Endothelial cell of umbilical vein (primary cell): ENCODE results near the gene PAGE2B. TPM values are rescaled to one million over a fixed set of nuclear protein-coding genes. Genes with fewer than 3 reads are reported as not detected.

ENCODE experiments used
- BruUV-seq: library from RNA; stranded (reverse); fragments of 400-500 nt; replicated peaks from 2 replicates; lab custom pipeline; 2021; lab: Mats Ljungman, UMichigan
- CTCF ChIA-PET: fragments of 300-600, 350-600 bp; sonication (Branson Sonifier 250); formaldehyde crosslinking; loops from one replicate; lab custom pipeline; 2021; ENCODE audit warnings: antibody characterized with exemption, inconsistent platforms; lab: Charles Lee
- POLR2A ChIA-PET: fragments of 300-600, 350-600 bp; sonication (Branson Sonifier 250); formaldehyde crosslinking; loops from one replicate; lab custom pipeline; 2021; ENCODE audit warnings: antibody characterized with exemption, inconsistent platforms; lab: Charles Lee
- DNase-seq: peaks from one replicate; pipeline ENCODE4 v3.0.0-alpha.2; 2011; ENCODE audit warnings: low read depth, low spot score
- FAIRE-seq: peaks from 2 replicates; lab custom pipeline; 2011; peaks lifted over from hg19 to GRCh38; lab: Jason Lieb, UNC
- H2AFZ ChIP-seq: 2 replicates; pipeline ENCODE4 v1.6.0; 2012; ENCODE audit warnings: low read depth, low read length, control low read depth, inconsistent platforms
- H3K27ac ChIP-seq: 2 replicates; pipeline ENCODE4 v1.5.1; 2011; ENCODE audit warnings: low read depth, mild to moderate bottlenecking, control low read depth, low read length, moderate library complexity; ENCODE audit not compliant: insufficient read depth
- H3K27me3 ChIP-seq, 2 experiments: 2 replicates each; pipeline versions ENCODE4 v1.6.0 to v1.6.1; 2011; ENCODE audit warnings: low read length in 2 of 2, mixed read lengths in 1 of 2; ENCODE audit not compliant: control insufficient read depth in 2 of 2, insufficient read depth in 2 of 2
- H3K36me3 ChIP-seq, 2 experiments: 2 replicates in 1 of 2; 3 replicates in 1 of 2; pipeline ENCODE4 v1.5.1; 2011; ENCODE audit warnings: low read length in 2 of 2, mild to moderate bottlenecking in 1 of 2, moderate library complexity in 1 of 2; ENCODE audit not compliant: control insufficient read depth in 2 of 2, insufficient read depth in 2 of 2; ENCODE audit errors: extremely low read depth in 1 of 2
- H3K4me1 ChIP-seq: 3 replicates; pipeline ENCODE4 v1.5.1; 2011; ENCODE audit warnings: mild to moderate bottlenecking, low read length; ENCODE audit not compliant: control insufficient read depth, insufficient read depth; ENCODE audit errors: extremely low read depth
- H3K4me2 ChIP-seq: 2 replicates; pipeline ENCODE4 v1.6.1; 2011; ENCODE audit warnings: low read length, control low read depth, mixed read lengths; ENCODE audit not compliant: insufficient read depth
- H3K4me3 ChIP-seq, 3 experiments: fragments of 200-600 bp in 1 of 3; sonication (generic), shearing (Covaris generic) in 1 of 3; replicated peaks in 1 of 3; 2 replicates each; pipeline ENCODE4 v1.5.1; 2011 to 2016; ENCODE audit warnings: control low read depth in 3 of 3, low read length in 3 of 3, mild to moderate bottlenecking in 2 of 3, inconsistent platforms in 1 of 3, low read depth in 1 of 3, moderate library complexity in 1 of 3; ENCODE audit not compliant: insufficient read depth in 1 of 3
- H3K79me2 ChIP-seq: 2 replicates; pipeline ENCODE4 v1.6.0; 2012; ENCODE audit warnings: low read length, inconsistent platforms; ENCODE audit not compliant: control insufficient read depth, insufficient read depth
- H3K9ac ChIP-seq: replicated peaks from 2 replicates; pipeline ENCODE3; 2011; ENCODE audit warnings: low read length, control low read depth; ENCODE audit not compliant: insufficient read depth; ENCODE audit errors: extremely low read depth
- H3K9me1 ChIP-seq: replicated peaks from 3 replicates; pipeline ENCODE4 v1.6.0; 2011; ENCODE audit warnings: mild to moderate bottlenecking, low read length; ENCODE audit not compliant: control insufficient read depth, insufficient read depth; ENCODE audit errors: extremely low read depth
- H3K9me3 ChIP-seq: replicated peaks from 2 replicates; pipeline ENCODE4 v1.5.1; 2012; ENCODE audit warnings: low read length, inconsistent platforms; ENCODE audit not compliant: control insufficient read depth, insufficient read depth
- H4K20me1 ChIP-seq: replicated peaks from 2 replicates; pipeline ENCODE3; 2011; ENCODE audit warnings: mild to moderate bottlenecking, low read length; ENCODE audit not compliant: control insufficient read depth, insufficient read depth; ENCODE audit errors: extremely low read depth
- EZH2 ChIP-seq: IDR thresholded peaks from 2 replicates; pipeline ENCODE4 v1.6.1; 2012; ENCODE audit warnings: borderline replicate concordance, low read depth, mild to moderate bottlenecking, moderate library complexity, low read length, inconsistent platforms; ENCODE audit not compliant: severe bottlenecking
- JUN ChIP-seq: IDR thresholded peaks from 2 replicates; pipeline ENCODE4 v1.6.1; 2011; ENCODE audit warnings: borderline replicate concordance, low read depth; ENCODE audit not compliant: insufficient read length, insufficient read depth
- MYC ChIP-seq: IDR thresholded peaks from one replicate; pipeline ENCODE4 v1.6.1; 2011; ENCODE audit warnings: mild to moderate bottlenecking, low read depth, low read length
- POLR2A ChIP-seq: IDR thresholded peaks from 2 replicates; pipeline ENCODE4 v1.6.1; 2012; ENCODE audit warnings: low read depth, mild to moderate bottlenecking, control low read depth, low read length
- POLR2AphosphoS5 ChIP-seq: IDR thresholded peaks from 2 replicates; pipeline ENCODE4 v1.6.1; 2012; ENCODE audit warnings: low read depth, mild to moderate bottlenecking, control low read depth, low read length, moderate library complexity; ENCODE audit not compliant: insufficient read depth
- dilution Hi-C: fragments of 300-500 bp; cut with MboI; formaldehyde crosslinking; loops from one replicate; pipeline ENCODE4 v1.15.0; 2019; ENCODE audit warnings: low sequenced_read_pairs; ENCODE audit not compliant: extremely low pct_ligation_motif_present
- intact Hi-C: fragments of 100-400 bp; cut with micrococcal nuclease; formaldehyde crosslinking; loops from one replicate; pipeline ENCODE4 v1.10.0; 2022
- polyA plus RNA-seq, 4 experiments: library from polyadenylated mRNA; depleted of rRNA in 3 of 4; stranded (reverse) in 3 of 4; unstranded in 1 of 4; fragments of >200 nt; gene quantifications; 2 replicates each; pipeline versions ENCODE4 v1.2.1 to v1.2.3, GENCODE V29; 2011 to 2012; ENCODE audit warnings: missing spikeins in 1 of 4
- total RNA-seq: library from RNA; stranded (reverse); gene quantifications from 2 replicates; pipeline ENCODE4 v1.2.3, GENCODE V29; 2021
- TF ChIP-seq, protein P1 (sequence below): IDR thresholded peaks from 2 replicates; pipeline ENCODE4 v1.6.1; 2011; ENCODE audit not compliant: insufficient read depth, insufficient read length

The PAGE2B gene
- total and polyA plus RNA-seq, 2 donors (not counting 3 experiments of a cell fraction or from before 2014, with no cell fraction given) = not detected

- Histone ChIP-seq H2AFZ (no peak overlapping the region), H3K9ac (no peak overlapping the region), H3K27ac (no peak overlapping the region), H3K36me3 (no peaks in the 10 kb centered on the region), H3K27me3 (peaks cover 0 to 2% of the 10 kb centered on the region in 2 experiments), H3K9me3 (no peaks in the 10 kb centered on the region), H3K9me1 (no peaks in the 10 kb centered on the region), H3K4me1 (no peaks in the 10 kb centered on the region), H3K4me2 (no peak overlapping the region), H4K20me1 (no peaks in the 10 kb centered on the region), H3K4me3 (no peak overlapping the region), H3K79me2 (no peaks in the 10 kb centered on the region)
- dilution Hi-C loops (no loop called here), intact Hi-C loops (no loop called here)
- ChIA-PET CTCF (no interaction called here), POLR2A (no interaction called here)
- no peak for TF ChIP-seq MYC
- TF ChIP-seq EZH2 = no peak
- TF ChIP-seq POLR2AphosphoS5 = no peak
- TF ChIP-seq, protein P1, sequence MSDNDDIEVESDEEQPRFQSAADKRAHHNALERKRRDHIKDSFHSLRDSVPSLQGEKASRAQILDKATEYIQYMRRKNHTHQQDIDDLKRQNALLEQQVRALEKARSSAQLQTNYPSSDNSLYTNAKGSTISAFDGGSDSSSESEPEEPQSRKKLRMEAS = no peak
- no peak for TF ChIP-seq JUN
- TF ChIP-seq POLR2A = no peak
- BruUV-seq = no TSS peak
- FAIRE-seq (no peak), DNase-seq (no peak)
These were observed 46.8 kb upstream of the PAGE2B start for GRCh38 chrX:55028040-55028439.

DNA sequence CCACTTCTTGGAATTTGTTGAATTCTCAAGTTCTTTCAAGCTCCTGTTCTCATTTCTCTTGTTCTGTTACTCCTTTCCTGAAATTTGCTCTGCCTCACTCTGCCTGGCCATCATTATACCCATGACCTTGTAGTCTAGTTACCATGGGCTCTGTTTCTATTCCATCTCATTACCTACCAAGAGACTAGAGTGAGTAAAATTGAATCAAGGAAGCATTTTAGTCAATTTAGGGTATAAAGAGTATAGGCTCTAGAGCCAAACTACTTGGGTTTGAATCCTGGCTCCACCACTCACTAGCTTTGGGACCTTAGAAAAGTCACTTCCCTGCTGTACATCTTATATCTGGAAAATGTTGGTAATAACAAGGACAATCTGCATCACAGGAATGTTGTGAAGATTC is 46.2 kb upstream of the PAGE2B start:
- no peaks in the 10 kb centered on the region for H3K9me3 ChIP-seq
- no peak for TF ChIP-seq POLR2A
- TF ChIP-seq, protein P1 = no peak
- TF ChIP-seq EZH2 = no peak
- H4K20me1 ChIP-seq = no peaks in the 10 kb centered on the region
- BruUV-seq = no TSS peak
- H2AFZ ChIP-seq = no peak overlapping the region
- dilution Hi-C loops (no loop called here), intact Hi-C loops (no loop called here)
- H3K79me2 ChIP-seq = no peaks in the 10 kb centered on the region
- POLR2A ChIA-PET = no interaction called here
- H3K4me3 ChIP-seq = no peak overlapping the region
- no peaks in the 10 kb centered on the region for H3K9me1 ChIP-seq
- no peak overlapping the region for H3K27ac ChIP-seq
- CTCF ChIA-PET = no interaction called here
- peaks cover 0 to 2% of the 10 kb centered on the region in 2 experiments for H3K27me3 ChIP-seq
- H3K4me1 ChIP-seq = no peaks in the 10 kb centered on the region
- H3K4me2 ChIP-seq = no peak overlapping the region
- H3K9ac ChIP-seq = no peak overlapping the region
- DNase-seq = no peak
- H3K36me3 ChIP-seq = no peaks in the 10 kb centered on the region
- no peak for FAIRE-seq
